GM23248 (cell line): ENCODE data around the gene SLC35F3. TPM values are rescaled to one million over a fixed set of nuclear protein-coding genes. Genes with fewer than 3 reads are reported as not detected.

Experiments used
- DNase-seq: peaks from one replicate; pipeline ENCODE4 v3.0.0-alpha.2; 2015
- H2AFZ ChIP-seq: fragments of 200-600 bp; sonication (generic); 2 replicates; pipeline ENCODE4 v1.6.1; 2016; ENCODE audit warnings: antibody characterized with exemption
- H3F3A ChIP-seq: fragments of 200-600 bp; sonication (generic); 2 replicates; pipeline ENCODE4 v1.6.1; 2016; ENCODE audit warnings: mild to moderate bottlenecking, antibody characterized with exemption, mixed run types; ENCODE audit not compliant: insufficient read depth
- H3K27ac ChIP-seq: fragments of 200-600 bp; sonication (generic); 2 replicates; pipeline ENCODE4 v1.5.1; 2016; ENCODE audit warnings: mild to moderate bottlenecking
- H3K27me3 ChIP-seq: fragments of 200-600 bp; sonication (generic); replicated peaks from 2 replicates; pipeline ENCODE4 v1.6.1; 2016; ENCODE audit warnings: mild to moderate bottlenecking; ENCODE audit not compliant: insufficient read depth
- H3K36me3 ChIP-seq: fragments of 200-600 bp; sonication (generic); 2 replicates; pipeline ENCODE4 v1.6.1; 2016; ENCODE audit warnings: low read depth, mild to moderate bottlenecking
- H3K4me1 ChIP-seq: fragments of 200-600 bp; sonication (generic); 2 replicates; pipeline ENCODE4 v1.6.1; 2016; ENCODE audit warnings: mild to moderate bottlenecking; ENCODE audit not compliant: insufficient read depth
- H3K4me2 ChIP-seq: fragments of 200-600 bp; sonication (generic); one replicate; pipeline ENCODE4 v1.6.1; 2016; ENCODE audit warnings: mild to moderate bottlenecking; ENCODE audit not compliant: unreplicated experiment
- H3K4me3 ChIP-seq: fragments of 200-600 bp; sonication (generic); 2 replicates; pipeline ENCODE4 v1.5.1; 2016; ENCODE audit warnings: mild to moderate bottlenecking
- H3K79me2 ChIP-seq: fragments of 200-600 bp; sonication (generic); 2 replicates; pipeline ENCODE4 v1.6.1; 2016; ENCODE audit warnings: mild to moderate bottlenecking; ENCODE audit not compliant: insufficient read depth
- H3K9ac ChIP-seq: fragments of 200-600 bp; sonication (generic); 2 replicates; pipeline ENCODE4 v1.6.1; 2016; ENCODE audit warnings: mild to moderate bottlenecking
- H3K9me2 ChIP-seq: fragments of 200-600 bp; sonication (generic); 2 replicates; pipeline ENCODE4 v1.6.1; 2016; ENCODE audit warnings: mixed run types, mild to moderate bottlenecking, moderate library complexity; ENCODE audit not compliant: insufficient read depth
- H3K9me3 ChIP-seq: fragments of 200-600 bp; sonication (generic); one replicate; pipeline ENCODE4 v1.6.1; 2017; ENCODE audit warnings: low read depth
- H4K20me1 ChIP-seq: fragments of 200-600 bp; sonication (generic); 2 replicates; pipeline ENCODE4 v1.6.0; 2016; ENCODE audit not compliant: insufficient read depth
- EZH2 ChIP-seq: fragments of 200-600 bp; sonication (generic); IDR thresholded peaks from 2 replicates; pipeline ENCODE4 v1.6.1; 2018; ENCODE audit warnings: antibody characterized with exemption, mild to moderate bottlenecking; ENCODE audit not compliant: insufficient read depth, poor library complexity, severe bottlenecking
- EZH2phosphoT487 ChIP-seq: fragments of 200-600 bp; sonication (generic); IDR thresholded peaks from 2 replicates; pipeline ENCODE4 v1.6.1; 2018; ENCODE audit warnings: antibody characterized with exemption, moderate library complexity, mild to moderate bottlenecking, low read depth; ENCODE audit not compliant: insufficient read depth
- WGBS, 2 experiments: methylation state at CpG; one replicate each; pipeline ENCODE4 v1.1.6; 2015 to 2017; ENCODE audit warnings: low lambda C conversion rate in 2 of 2, low coverage in 1 of 2; ENCODE audit errors: missing lambda C conversion rate in 2 of 2; 5-methylcytosine and 5-hydroxymethylcytosine counted together
- in situ Hi-C: fragments of 300-500 bp; cut with MboI; formaldehyde crosslinking; loops from 2 replicates; pipeline ENCODE4 v1.15.0; 2020
- polyA plus RNA-seq: library from polyadenylated mRNA; unstranded; fragments of >200 nt; fragmentation: Nextera tagmentation; extraction: Ambion mirVana; gene quantifications from 2 replicates; pipeline ENCODE4 v1.2.1, GENCODE V29; 2016
- total RNA-seq: library from RNA; depleted of rRNA; stranded (reverse); fragments of >200 nt; shearing (Covaris generic); gene quantifications from 2 replicates; pipeline ENCODE4 v1.2.3, GENCODE V29; 2014

The SLC35F3 gene
- total and polyA plus RNA-seq, 2 experiments from 2014 or later = 0.43 to 1.3 TPM

GRCh38 chr1:234369784-234370183, 465.3 kb downstream of the SLC35F3 start:
- WGBS, 2 experiments = 83 to 90% methylated on average over 1 of the region's 1 CpG
- in situ Hi-C loops = no loop called here
- peaks cover 8% of the 10 kb centered on the region for H3K4me1 ChIP-seq
- no peaks in the 10 kb centered on the region for H3K9me2 ChIP-seq
- no peak overlapping the region for H3K4me3 ChIP-seq
- H3K79me2 ChIP-seq = peaks cover 19% of the 10 kb centered on the region
- no peaks in the 10 kb centered on the region for H4K20me1 ChIP-seq
- no peaks in the 10 kb centered on the region for H3K9me3 ChIP-seq
- peak; percentile 19 for DNase-seq
- H3K36me3 ChIP-seq = no peaks in the 10 kb centered on the region
- H3F3A ChIP-seq = 0 out of 2 replicates have a peak, but pooled peaks cover 9% of the 10 kb centered on the region
- no peak overlapping the region for H2AFZ ChIP-seq
- no peak overlapping the region for H3K9ac ChIP-seq
- TF ChIP-seq EZH2 = no peak
- TF ChIP-seq EZH2phosphoT487 = no peak
- no peak overlapping the region for H3K27ac ChIP-seq
- no peaks in the 10 kb centered on the region for H3K27me3 ChIP-seq
- no peak overlapping the region for H3K4me2 ChIP-seq

GRCh38 chr1:234371414-234371813, 466.9 kb downstream of the SLC35F3 start:
- TF ChIP-seq EZH2 (no peak), EZH2phosphoT487 (no peak)

GRCh38 chr1:234372011-234372757, 467.7 kb downstream of the SLC35F3 start:
- WGBS, 2 experiments = 15 to 24% methylated on average over 9 of the region's 9 CpGs
- no peaks in the 10 kb centered on the region for H3K9me3 ChIP-seq
- peaks cover 8% of the 10 kb centered on the region for H3K4me1 ChIP-seq
- H3K9me2 ChIP-seq = no peaks in the 10 kb centered on the region
- in situ Hi-C loops = no loop called here
- TF ChIP-seq EZH2 (no peak), EZH2phosphoT487 (no peak)
- peak overlapping the region; percentile 95 for H2AFZ ChIP-seq
- H3K36me3 ChIP-seq = no peaks in the 10 kb centered on the region; the same call in 1 of the 2 replicates
- H3K4me3 ChIP-seq = peak overlapping the region; percentile 99
- peaks cover 38% of the 10 kb centered on the region for H3K79me2 ChIP-seq
- peak overlapping the region; percentile 94 for H3K27ac ChIP-seq
- no peaks in the 10 kb centered on the region for H3K27me3 ChIP-seq
- H3F3A ChIP-seq = 0 out of 2 replicates have a peak, but pooled peaks cover 9% of the 10 kb centered on the region
- peak; percentile 32 for DNase-seq
- peak overlapping the region; percentile 89 for H3K4me2 ChIP-seq
- H4K20me1 ChIP-seq = no peaks in the 10 kb centered on the region
- peak overlapping the region; percentile 98 for H3K9ac ChIP-seq

More at GRCh38 chr1:234371414-234371813, 466.9 kb downstream of the SLC35F3 start:
- Histone ChIP-seq H3K9me3 (no peaks in the 10 kb centered on the region), H3K79me2 (peaks cover 34% of the 10 kb centered on the region), H3K4me1 (peaks cover 8% of the 10 kb centered on the region), H3K9me2 (no peaks in the 10 kb centered on the region), H3K4me3 (no peak overlapping the region), H3K27ac (no peak overlapping the region), H4K20me1 (no peaks in the 10 kb centered on the region), H2AFZ (no peak overlapping the region), H3K27me3 (no peaks in the 10 kb centered on the region), H3K36me3 (no peaks in the 10 kb centered on the region; the same call in 1 of the 2 replicates), H3K9ac (no peak overlapping the region), H3F3A (0 out of 2 replicates have a peak, but pooled peaks cover 9% of the 10 kb centered on the region), H3K4me2 (no peak overlapping the region)
- DNase-seq = no peak
- in situ Hi-C loops = no loop called here
- WGBS, 2 experiments = 0 to 4% methylated on average over 2 of the region's 2 CpGs

GRCh38 chr1:234373064-234373958, 468.8 kb downstream of the SLC35F3 start, which contains the start of gene COA6:
TSS of gene COA6 (plus strand) at chr1:234373456. CDS start at chr1:234373467, 11 bp downstream.
- in situ Hi-C loops = no loop called here
- peak within 1 kb of the TSS; percentile 94 for H3K27ac ChIP-seq
- no peaks in the 10 kb centered on the region for H4K20me1 ChIP-seq
- H3K4me3 ChIP-seq = peak within 1 kb of the TSS; percentile 99
- H2AFZ ChIP-seq = peak within 1 kb of the TSS; percentile 95
- TF ChIP-seq EZH2 (no peak), EZH2phosphoT487 (no peak)
- H3F3A ChIP-seq = 0 out of 2 replicates have a peak, but pooled peaks cover 9% of the 10 kb centered on the region
- no peaks in the 10 kb centered on the region for H3K9me3 ChIP-seq
- peaks cover 42% of the 10 kb centered on the region for H3K79me2 ChIP-seq
- H3K4me2 ChIP-seq = peak within 1 kb of the TSS; percentile 89
- peaks cover 8% of the 10 kb centered on the region for H3K4me1 ChIP-seq
- 1% methylated on average over 58 to 61 of the region's 62 CpGs for WGBS, 2 experiments
- H3K9me2 ChIP-seq = no peaks in the 10 kb centered on the region
- H3K27me3 ChIP-seq = no peaks in the 10 kb centered on the region
- peaks cover under 1% of the 10 kb centered on the region; the same call in 1 of the 2 replicates for H3K36me3 ChIP-seq
- DNase-seq = peak; percentile 99
- H3K9ac ChIP-seq = peak within 1 kb of the TSS; percentile 98
